ENCODE results near the gene NPTX1.

The NPTX1 gene

GRCh38 chr17:80503921-80504320 lies 27.5 kb upstream of the NPTX1 start:
- H3K4me3 ChIP-seq (replicated peaks; ENCODE audit: low read depth, low read length) = no peak overlapping the region
- TF ChIP-seq, protein P1, sequence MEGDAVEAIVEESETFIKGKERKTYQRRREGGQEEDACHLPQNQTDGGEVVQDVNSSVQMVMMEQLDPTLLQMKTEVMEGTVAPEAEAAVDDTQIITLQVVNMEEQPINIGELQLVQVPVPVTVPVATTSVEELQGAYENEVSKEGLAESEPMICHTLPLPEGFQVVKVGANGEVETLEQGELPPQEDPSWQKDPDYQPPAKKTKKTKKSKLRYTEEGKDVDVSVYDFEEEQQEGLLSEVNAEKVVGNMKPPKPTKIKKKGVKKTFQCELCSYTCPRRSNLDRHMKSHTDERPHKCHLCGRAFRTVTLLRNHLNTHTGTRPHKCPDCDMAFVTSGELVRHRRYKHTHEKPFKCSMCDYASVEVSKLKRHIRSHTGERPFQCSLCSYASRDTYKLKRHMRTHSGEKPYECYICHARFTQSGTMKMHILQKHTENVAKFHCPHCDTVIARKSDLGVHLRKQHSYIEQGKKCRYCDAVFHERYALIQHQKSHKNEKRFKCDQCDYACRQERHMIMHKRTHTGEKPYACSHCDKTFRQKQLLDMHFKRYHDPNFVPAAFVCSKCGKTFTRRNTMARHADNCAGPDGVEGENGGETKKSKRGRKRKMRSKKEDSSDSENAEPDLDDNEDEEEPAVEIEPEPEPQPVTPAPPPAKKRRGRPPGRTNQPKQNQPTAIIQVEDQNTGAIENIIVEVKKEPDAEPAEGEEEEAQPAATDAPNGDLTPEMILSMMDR (IDR thresholded peaks at IDR 0.05; ENCODE audit: low read depth, low read length, missing control alignments) = no peak
- DNase-seq (ENCODE audit: extremely low read depth, low read depth) = no peak

GRCh38 chr17:80503031-80503430 lies 26.6 kb upstream of the NPTX1 start:
- DNase-seq (ENCODE audit: extremely low read depth, low read depth) = no peak
- no peak overlapping the region for H3K4me3 ChIP-seq (replicated peaks; ENCODE audit: low read depth, low read length)
- TF ChIP-seq, protein P1 (IDR thresholded peaks at IDR 0.05; ENCODE audit: low read depth, low read length, missing control alignments) = no peak

GRCh38 chr17:80502578-80502877 lies 26.1 kb upstream of the NPTX1 start:
- DNase-seq (ENCODE audit: extremely low read depth, low read depth) = no peak
- TF ChIP-seq, protein P1 (IDR thresholded peaks at IDR 0.05; ENCODE audit: low read depth, low read length, missing control alignments) = no peak

GRCh38 chr17:80501741-80502577 lies 25.6 kb upstream of the NPTX1 start:
- no peak for DNase-seq (ENCODE audit: extremely low read depth, low read depth)

More at GRCh38 chr17:80502578-80502877, 26.1 kb upstream of the NPTX1 start:
- H3K4me3 ChIP-seq (replicated peaks; ENCODE audit: low read depth, low read length) = no peak overlapping the region

DNA sequence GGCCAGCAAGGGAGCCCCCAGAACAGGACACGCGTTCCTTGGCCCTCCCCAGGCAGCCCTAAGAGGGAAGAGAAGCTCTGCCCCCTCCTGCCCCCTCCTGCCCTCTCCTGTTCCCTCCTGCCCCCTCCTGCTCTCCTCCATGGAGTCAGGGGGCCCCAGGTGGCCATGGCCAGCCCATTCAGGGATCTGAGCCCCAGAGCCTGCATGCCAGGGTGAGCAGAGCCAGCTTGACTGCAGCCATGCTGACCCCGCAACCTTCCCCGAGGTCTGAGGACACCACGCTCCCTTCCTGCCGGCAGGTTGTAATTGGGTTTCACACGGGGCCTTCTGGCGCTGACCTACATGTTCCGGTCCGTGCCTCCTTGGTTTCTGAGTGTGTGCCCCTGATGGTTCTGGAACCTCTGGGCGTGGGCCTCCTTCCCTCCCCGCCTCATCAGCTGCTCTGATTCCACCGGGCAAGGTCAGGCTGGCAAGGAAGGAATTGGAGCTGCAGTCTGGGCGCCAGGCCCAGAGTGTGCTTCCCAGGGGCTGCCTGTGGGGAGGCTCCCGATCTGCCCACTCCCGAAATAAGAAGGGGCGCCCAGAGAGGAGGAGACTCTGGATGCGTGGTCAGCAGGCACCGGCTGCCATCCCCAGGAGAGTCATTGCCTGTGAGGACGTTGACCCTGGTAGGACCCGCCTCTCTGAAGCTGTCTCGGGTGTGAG lies 23.7 kb upstream of the NPTX1 start:
- no peak for DNase-seq (ENCODE audit: extremely low read depth, low read depth)
- H3K4me3 ChIP-seq (replicated peaks; ENCODE audit: low read depth, low read length) = no peak overlapping the region
- TF ChIP-seq, protein P1 (IDR thresholded peaks at IDR 0.05; ENCODE audit: low read depth, low read length, missing control alignments) = no peak

More at GRCh38 chr17:80501741-80502577, 25.6 kb upstream of the NPTX1 start:
- TF ChIP-seq, protein P1 (IDR thresholded peaks at IDR 0.05; ENCODE audit: low read depth, low read length, missing control alignments) = no peak
- no peak overlapping the region for H3K4me3 ChIP-seq (replicated peaks; ENCODE audit: low read depth, low read length)

- TF ChIP-seq, protein P1 (IDR thresholded peaks at IDR 0.05; ENCODE audit: low read depth, low read length, missing control alignments) = no peak
- H3K4me3 ChIP-seq (replicated peaks; ENCODE audit: low read depth, low read length) = no peak overlapping the region
- DNase-seq (ENCODE audit: extremely low read depth, low read depth) = no peak
Measured at GRCh38 chr17:80499560-80499959, 23.2 kb upstream of the NPTX1 start.
